Retina (tissue), 1 donor: ENCODE data around the gene RRP12.
A peak's percentile ranks its signal among the peaks of the same experiment; 100 is the strongest.
"Not testable (repeated sequence)": the region's sequence is repeated elsewhere in the genome, so short reads cannot be mapped to it uniquely, and the experiment has no call there.

Experiments
- DNase-seq: peaks from one replicate; pipeline ENCODE4 v3.0.0-alpha.2; 2016

RRP12 gene

DNA sequence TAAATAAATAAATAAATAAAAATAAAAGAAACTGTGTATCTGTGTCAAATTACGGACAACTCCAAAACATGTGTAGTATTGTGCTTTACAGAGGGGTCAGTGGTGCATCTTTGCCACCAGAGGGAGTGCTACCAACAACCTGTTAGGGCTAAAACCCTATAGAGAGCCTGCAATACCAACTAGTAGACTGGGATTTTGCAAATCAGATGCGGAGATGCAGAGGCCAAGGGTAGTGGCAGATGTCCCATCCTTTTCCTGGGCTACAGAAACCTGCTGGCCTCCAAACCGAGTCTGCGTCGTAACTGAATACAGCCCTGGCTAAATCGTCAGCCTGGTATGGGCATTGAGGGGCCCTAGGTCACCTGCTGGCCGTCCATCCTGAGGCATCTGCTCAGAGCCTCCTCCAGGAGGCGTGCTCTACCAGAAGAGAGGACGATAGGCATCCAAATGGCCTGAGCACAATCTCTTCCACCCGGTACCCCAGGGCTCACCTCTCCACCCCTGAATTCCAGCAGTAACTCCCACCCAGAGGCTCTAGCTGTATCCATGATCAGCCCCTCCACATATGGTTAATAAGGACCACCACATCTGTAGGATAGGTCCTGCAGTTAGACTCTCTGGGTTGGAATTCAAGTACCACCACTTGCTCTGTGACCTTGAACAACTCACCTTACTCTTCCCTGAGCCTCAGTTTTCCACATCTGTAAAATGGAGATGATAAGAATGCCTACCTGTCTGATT is 6.2 kb upstream of the RRP12 start:
- DNase-seq: peak; percentile 81

DNA sequence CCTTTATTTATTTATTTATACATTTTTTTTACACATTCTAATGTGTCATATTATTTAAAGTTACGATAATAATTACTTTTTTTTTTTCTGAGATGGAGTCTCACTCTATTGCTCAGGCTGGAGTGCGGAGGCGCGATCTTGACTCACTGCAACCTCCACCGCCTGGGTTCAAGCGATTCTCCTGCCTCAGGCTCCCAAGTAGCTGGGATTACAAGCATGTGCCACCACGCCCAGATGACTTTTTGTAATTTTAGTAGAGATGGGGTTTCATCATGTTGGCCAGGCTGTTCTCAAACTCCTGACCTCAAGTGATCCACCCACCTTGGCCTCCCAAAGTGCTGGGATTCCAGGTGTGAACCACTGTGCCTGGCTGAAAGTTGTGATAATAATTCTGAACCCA is 5.3 kb upstream of the RRP12 start:
- DNase-seq: not testable (repeated sequence)

GRCh38 chr10:97406064-97406463 is 4.9 kb upstream of the RRP12 start:
- DNase-seq: no peak

- no peak for DNase-seq
Measured at GRCh38 chr10:97404044-97404443, 2.9 kb upstream of the RRP12 start.

DNA sequence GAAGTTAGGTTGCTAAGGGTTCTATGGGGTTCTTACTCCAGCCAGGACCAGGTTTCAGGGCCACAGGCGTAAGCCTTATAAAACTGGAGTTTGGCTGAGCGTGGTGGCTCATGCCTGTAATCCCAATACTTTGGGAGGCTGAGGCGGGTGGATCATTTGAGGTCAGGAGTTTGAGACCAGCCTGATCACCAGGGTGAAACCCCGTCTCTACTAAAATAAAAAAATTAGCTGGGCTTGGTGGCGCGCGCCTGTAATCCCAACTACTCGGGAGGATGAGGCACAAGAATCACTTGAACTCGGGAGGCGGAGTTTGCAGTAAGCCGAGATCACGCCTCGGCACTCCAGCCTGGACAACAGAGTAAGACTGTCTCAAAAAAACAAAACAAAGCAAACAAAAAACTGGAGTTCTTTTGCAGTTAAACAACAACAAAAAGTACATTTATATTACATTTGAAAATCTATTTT is 347 bp upstream of the RRP12 start:
- no peak for DNase-seq

DNA sequence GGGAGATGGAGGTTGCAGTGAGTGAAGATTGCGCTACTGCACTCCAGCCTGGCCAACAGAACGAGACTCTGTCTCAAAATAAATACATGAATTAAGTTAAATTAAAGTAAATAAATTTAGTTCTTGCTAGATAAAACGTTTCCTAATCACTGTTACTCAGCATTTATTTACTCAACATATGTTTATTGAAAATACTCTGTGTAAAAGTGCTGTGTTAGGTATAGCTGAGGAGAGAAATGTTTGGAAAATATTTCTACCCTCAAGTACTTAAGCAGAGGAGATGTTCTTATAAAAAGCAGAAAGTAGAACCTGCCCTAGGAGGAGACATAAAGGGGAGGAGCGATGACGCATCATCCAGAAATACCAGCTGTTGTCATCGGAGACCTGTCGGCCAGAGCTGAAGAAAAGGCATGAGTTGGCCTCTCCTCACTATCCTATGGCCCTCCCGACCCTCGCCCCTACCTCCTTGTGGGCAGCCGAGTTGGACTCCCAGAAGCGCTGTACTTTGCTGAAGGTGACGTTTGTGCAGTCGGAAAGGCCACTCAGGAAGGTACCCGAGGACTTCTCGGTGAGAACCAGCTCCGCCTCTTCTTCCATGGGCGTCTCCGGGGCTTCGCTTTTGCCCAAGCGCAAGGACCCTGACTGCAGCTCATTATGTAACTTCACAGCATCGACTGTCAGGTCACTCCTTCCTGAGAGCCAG is 1.1 kb downstream of the RRP12 start:
- DNase-seq: peak; percentile 22

DNA sequence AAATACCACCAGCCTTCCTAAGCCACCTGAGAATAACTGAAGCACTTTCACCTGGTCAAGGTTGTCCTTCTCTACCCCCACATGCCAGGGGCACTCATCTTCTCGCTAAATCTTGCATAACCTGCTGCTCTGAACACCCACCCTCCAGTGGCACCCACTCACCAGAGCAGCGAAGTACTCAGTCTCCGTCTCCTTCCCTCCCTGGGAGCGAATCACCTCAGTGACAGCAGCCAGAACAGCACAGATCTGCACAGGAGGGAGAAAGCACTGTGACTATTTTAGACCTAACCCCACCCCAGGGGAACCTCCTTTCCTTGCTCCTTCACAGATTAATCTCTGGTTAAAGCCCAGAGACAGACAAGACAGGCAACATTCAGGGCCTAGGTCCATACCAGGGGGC is 5.1 kb downstream of the RRP12 start:
- no peak for DNase-seq

- DNase-seq: no peak
Measured at GRCh38 chr10:97393034-97393573, 8.0 kb downstream of the RRP12 start.

DNA sequence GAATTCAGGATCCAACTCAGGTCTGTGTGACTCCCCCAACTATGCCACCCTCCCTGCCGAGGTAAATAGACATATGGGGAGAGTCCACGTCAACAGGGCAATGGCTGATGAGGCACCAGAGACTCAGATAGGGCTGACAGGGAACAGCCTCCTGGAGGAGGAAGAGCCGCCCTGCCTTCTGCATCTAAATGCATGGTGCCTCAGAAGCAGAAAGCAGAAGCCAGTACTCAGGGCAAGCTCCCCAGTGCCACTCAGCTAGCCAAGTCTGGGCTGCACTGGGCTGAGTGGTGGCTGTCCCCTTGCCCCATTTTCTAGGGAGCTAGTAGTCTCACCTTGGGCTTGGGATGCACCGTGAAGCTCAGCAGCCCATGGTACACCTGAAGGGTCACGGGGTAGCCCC is 11.0 kb downstream of the RRP12 start:
- DNase-seq: no peak

- no peak for DNase-seq
Measured at GRCh38 chr10:97388152-97388551, 13.0 kb downstream of the RRP12 start.

DNA sequence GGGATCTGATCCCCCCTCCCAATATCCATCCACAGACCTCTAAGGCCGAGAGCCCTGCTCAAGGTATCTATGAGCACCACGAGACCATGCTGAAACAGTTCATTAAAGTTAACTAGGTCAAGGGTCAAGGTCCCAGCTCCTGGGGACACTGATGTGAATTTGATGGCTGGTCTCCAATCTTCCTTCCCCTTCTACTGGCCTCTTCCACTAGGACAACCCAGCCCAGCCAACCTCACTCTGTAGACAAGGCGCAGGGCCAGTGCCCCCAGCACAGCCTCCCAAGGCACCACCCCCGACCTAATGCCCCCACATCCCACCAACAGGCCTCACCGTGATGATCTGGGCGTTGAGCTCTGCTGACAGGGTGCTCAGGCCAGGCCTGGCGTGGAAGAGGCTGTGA is 15.6 kb downstream of the RRP12 start:
- no peak for DNase-seq

DNA sequence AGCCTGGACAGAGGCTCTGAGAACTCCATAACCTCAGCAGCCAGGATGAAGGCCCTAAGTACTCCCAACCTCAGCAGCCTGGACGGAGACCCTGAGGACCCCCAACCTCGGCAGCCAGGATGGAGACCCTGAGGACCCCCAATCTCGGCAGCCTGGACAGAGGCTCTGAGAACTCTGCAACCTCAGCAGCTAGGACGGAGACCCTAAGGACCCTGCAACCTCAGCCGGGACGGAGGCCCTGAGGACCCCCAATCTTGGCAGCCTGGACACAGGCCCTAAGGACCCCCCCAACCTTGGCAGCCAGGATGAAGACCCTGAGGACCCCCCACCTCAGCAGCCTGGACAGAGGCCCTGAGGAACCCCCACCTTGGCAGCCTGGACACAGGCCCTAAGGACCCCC is 16.5 kb downstream of the RRP12 start:
- DNase-seq: no peak

DNA sequence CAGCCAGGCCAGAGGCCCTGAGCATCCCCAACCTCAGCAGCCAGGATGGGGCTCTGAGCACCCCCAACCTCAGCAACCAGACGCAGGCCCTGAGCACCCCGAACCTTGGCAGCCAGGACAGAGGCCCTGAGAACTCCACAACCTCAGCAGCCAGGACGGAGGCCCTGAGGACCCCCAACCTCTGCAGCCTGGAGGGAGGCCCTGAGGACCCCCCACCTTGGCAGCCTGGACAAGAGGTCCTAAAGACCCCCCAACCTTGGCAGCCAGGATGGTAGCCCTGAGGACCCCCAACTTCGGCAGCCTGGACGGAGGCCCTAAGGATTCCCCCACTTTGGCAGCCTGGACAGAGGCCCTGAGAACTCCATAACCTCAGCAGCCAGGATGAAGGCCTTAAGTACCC is 17.0 kb downstream of the RRP12 start:
- DNase-seq: no peak

- no peak for DNase-seq
Measured at GRCh38 chr10:97383159-97383558, 18.0 kb downstream of the RRP12 start.

DNA sequence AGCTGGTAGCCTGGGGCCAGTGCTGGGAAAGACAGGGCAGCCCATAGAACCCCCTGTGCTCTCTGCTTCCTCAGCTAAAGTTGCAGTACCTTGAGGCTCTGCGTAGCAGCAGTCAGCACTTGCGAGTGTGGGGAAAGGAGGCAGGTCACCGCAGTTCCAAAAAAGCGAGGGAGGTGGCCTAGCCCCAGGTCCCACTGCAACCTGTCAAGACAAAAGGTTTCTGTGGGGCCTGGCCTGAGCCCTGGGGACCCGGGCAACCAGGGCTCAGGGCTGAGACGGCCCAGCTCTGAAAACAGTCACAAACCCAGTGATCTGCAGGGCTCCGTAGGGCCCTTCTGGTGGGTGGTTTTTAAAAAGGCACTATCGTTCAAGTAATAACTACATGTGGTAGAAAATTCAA is 19.5 kb downstream of the RRP12 start:
- no peak for DNase-seq

DNA sequence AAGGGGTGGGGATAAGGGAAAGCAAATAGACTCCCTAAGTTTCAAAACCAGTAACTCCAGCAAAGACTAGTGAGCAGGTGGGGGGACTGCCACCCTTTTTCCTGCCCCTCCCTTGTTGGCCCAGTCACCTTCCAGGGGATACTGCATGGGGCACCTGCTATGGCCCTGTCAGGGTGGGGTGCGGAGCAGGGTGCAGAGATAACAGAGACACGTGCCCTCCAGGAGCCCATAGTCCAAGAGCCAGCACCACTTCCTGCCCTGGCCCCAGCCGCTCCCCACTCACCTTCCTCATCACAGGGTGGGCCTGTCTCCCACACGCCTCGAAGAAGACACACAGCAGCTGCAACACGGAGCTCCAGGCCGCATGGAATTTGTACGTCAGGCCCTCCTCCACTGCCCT is 20.6 kb downstream of the RRP12 start:
- DNase-seq: no peak

DNA sequence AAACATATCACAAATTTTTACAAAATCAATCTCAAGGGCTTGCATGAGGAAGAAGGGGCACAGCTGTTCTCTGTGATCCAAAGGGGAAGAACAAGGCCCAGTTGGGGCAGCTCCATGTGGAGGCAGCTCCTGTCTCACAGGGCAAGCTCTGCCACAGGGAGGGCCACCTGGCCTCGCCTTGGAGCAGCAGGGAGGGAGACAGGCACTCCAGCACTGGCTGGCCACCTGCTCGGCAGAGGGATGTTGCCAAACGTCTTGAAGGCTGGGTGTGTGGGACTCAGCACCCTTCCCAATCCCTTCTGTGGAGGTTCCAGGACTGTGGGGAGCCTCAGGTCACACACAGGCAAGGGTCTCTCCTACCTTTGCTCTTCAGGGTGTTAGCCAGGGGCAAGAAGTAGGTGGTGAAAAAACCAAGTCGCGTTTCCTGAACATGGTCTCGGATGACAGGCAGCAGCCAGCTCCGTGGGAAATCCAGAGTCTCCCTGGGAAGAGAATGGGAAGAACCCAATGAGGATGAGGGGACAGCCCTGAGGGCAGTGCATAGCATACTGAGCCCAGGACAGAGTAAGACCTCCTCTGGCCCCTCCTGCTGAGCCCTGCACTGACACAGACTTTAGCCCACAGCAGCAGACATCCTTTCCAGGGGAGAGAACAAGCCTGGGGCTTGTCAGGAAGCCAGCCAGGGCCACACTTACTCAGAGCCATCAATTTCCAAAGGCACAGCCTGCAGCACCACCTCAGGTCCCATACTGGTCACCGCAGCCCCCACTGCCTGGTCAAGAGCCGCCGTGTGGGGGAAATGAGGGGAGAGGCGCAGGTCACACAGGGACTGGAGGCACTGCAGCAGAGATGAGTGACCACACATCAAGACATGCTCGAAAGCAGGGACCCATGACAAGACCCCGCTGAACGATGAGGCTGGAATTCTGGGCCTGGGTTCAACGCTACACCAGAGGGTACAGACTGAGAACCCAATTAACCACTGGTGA is 21.9 kb downstream of the RRP12 start:
- no peak for DNase-seq

- DNase-seq: no peak
Measured at GRCh38 chr10:97376413-97376812, 24.7 kb downstream of the RRP12 start.

DNA sequence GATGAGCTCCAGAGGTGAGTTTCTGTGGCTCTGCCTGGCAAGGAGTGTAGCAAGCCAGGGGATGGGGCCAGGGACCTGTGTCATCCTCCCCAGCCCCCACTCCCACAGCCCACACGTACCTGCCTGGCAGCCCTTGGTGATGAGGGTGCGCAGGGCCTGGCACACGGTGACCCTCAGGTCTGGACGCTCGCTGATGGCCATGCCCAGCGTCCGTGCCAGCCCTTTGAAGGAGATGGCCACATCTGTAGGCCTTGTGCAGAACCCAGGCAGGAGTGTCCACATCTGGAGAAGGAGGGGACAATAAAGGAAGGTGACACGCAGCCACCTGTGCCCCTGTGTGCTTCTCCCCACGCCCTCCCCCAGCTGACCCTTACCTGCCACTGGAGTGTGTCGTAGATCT is 27.7 kb downstream of the RRP12 start:
- DNase-seq: no peak

- DNase-seq: no peak
Measured at GRCh38 chr10:97372233-97372875, 28.8 kb downstream of the RRP12 start.

DNA sequence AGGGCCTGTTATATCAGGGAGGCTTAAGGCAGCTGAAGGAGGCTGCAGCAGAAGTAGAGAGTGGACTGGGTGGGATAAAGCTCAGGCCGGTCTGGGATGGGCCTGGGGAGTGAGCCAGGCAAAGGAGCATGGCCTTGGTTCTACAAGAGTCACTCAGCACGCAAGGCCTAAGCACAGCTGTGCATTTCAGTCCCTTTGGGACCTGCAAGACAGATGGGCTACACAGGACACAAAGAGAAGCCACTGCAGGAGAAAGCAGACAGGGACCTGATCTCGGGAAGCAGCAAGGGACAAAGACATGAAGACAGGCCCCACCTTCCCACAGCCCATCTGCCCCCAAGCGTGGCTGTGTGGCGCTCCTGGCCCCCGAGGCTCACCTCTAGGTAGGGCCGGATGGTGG is 29.4 kb downstream of the RRP12 start:
- DNase-seq: peak; percentile 31

DNA sequence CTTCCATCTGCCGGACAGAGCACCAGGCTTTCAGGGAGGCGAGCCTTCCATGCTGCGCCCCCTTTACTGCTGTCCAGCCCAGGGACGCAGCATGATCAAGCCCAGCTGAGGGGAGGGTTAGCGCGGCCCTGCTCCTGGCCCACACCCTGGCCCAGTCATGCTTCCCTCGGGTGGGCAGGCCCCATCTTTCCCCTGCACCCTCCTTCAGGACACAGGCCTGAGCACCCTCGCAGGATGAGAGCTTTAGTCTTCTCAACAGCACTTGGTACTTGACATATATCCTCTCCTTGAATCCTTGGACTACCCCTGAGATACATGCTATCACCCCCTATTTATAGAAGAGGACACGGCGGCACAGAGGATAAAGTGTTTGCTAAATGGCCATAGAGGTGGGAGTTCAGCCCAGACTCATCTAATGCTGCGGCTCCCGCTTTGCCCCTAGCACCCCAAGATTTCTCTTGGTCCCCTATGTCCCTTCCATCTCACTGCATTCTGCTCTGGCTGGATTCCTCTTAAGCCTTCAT is 34.0 kb downstream of the RRP12 start:
- no peak for DNase-seq
